Activated T-cell treated with anti-CD3 and anti-CD28 coated beads for 48 hours (primary cell): ENCODE data around the gene FOXJ1.
A peak's percentile ranks its signal among the peaks of the same experiment; 100 is the strongest.

Experiments
- DNase-seq: peaks from one replicate; pipeline ENCODE4 v3.0.0-alpha.2; 2020; ENCODE audit warnings: low read depth

Gene FOXJ1

DNA sequence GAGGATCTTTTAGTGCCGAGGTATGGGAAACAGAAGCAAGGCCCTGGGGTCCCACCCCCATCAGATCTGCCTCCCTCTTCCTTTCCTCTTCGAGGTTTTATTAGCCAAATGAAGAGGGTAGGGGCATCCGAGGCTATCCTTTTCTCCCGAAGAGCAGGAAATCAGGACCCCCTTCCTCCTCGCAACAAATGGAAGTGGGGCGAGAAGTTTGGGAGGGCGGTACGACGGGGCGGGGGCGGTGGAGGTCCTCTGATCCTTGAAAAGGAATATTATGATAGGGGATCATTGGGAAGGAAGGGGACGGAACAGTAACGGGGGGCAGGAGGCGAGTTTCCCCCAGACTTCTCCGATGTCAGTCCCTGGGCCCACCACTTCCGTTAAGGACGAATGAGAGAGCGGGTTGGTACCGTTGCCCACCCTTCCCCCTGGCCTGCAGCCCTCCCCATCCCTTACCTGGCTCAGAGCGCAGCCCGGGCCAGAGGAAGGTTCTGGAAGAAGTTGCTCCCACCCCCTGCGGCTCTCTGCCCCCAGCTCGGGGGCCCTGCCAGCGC, 309 bp downstream of the FOXJ1 start:
- no peak for DNase-seq

DNA sequence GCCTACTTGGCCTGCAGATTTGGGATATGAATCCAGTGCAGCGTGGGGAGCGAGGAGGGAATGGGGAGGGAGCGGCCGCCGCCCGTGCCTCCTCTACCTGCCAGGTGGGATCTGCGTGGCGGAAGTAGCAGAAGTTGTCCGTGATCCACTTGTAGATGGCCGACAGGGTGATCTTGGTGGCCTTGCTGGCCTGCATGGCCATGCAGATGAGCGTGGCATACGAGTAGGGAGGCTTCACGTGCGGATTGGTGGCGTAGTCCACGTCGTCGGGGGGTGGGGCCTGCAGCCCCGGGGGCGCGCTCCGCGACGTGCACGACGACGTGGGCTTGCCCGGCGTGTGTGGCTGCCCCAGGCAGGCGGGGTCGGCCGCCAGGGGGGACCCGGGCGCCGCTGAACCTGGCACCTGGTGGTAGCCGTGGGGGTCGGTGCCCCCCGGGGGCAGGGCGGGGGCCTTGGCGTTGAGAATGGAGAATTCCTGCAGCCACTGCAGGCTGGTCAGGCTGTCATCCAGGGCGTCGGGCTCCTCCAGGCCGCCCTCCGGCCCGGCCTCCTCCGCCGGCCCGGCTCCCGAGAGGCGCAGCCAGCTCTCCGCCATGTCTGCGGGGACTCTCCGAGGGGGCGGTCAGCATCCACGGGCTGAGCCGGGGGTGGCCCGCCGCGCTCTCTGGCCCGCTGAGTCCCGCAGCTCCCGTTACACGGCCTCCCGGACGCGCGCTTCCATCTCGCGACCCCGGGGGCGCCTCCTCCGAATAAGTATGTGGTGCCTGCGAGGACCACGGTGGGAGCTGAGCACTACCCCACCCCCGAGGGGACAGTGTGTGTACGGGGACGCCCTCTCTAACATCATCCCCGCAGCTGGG, 1.0 kb downstream of the FOXJ1 start:
- peak; percentile 52 for DNase-seq

DNA sequence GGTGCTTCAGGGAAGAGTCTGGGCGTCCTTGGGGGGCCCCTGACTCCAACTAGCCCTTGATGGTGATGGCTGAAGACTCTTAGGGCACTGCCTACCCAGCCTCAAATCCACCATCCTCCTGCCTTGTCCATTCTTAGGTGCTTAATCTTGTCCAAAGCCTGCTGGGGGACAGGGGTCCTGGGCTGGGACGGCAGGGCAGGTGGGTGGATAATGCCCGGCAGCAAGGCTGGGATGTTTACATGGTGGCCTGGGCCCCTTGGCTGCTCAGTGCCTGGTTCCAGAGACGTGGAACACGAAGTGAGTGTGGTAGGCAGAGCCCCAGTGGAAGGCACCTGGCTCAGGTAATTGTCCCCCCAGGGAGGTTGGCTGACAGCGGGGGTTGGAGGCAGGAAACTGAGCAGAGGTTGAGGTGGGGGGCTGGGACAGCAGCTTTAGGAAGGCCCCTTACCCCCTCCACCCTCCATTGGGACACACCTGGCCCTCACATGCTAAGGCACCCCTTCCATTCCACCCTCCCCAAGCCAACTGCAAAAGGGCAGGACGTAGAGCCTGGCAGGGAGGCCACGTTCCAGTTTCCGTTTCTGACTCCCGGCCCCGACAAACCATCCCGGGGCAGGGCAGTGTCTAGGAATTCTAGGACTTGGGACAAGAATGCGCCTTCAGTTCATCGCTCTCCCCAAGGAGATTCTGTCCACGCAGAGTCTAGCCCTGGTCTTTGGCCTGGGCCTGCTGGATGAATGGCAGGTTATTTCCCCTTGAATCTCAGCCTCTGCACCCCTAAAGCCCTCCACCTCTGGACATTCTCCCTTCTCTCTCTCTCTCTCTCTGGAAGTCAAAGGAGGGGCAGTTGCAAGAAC, 1.9 kb downstream of the FOXJ1 start:
- no peak for DNase-seq

DNA sequence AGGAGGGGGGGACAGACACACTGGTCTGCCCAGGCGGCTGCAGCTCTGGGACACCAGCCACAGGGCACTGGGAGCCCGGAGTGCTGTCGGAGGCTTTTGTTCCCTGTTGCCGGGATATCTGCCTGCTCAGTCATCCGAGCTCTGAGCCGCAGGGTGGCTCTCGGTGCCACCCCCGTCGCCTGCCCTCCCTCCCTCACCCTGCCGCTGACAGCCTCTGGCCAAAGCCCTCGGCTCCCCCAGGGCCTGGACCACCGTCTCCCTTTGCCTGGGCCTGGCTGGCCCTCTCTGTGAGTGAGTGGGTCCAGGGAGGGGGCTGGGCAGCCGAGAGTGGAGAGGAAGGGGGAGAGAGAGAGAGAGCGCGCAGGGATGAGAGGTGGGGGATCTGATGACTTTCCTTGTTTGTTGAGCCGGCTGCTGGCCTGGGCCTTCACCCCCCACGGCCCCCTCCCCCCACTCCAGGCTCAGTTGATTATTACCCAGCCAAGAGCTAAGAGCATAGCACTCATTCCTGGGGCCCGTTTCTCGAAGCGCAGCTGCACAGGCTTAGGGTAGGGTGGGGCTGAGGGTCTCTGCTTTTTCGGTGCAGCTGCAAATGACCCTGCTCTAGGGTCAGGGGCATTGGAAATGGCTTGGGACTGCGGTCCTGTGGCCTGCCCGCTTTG, 2.7 kb downstream of the FOXJ1 start:
- DNase-seq: no peak

DNA sequence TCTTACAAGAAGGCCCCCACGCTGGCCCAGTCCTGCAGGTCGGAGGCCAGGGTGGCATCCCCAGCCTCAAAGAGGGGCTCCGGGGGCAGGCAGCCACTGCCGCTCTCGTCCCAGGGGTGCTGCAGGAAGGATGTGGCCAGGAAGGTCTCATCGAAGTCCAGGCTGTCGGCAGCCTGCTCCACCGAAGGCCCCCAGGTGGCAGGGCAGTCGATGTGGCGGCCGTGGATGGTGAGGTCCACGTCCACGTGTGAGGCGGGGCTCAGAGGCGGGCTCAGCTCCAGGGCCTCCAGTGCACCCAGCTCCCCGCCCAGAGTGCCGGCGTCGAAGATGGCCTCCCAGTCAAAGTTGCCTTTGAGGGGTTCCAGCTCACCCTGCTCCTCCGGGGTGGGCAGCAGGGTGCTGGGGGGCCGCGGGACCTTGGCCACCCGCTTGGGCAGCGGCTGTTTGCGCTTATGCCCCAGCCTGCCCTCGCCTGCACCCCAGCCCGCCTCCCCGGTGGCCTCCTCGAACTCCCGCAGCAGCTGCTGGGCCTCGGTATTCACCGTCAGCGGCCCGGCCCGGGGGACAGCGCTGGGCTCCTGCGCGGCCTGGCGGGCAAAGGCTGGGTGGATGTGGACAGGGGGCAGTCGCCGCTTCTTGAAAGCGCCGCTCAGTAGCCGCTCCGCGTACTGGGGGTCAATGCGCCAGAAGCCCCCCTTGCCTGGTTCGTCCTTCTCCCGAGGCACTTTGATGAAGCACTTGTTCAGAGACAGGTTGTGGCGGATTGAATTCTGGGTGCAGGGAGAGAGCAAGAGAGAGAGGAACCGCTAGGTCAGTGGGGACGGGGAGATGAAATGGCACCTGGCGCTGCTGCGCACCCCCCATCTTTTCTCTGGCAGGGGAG, 3.5 kb downstream of the FOXJ1 start:
- no peak for DNase-seq

DNA sequence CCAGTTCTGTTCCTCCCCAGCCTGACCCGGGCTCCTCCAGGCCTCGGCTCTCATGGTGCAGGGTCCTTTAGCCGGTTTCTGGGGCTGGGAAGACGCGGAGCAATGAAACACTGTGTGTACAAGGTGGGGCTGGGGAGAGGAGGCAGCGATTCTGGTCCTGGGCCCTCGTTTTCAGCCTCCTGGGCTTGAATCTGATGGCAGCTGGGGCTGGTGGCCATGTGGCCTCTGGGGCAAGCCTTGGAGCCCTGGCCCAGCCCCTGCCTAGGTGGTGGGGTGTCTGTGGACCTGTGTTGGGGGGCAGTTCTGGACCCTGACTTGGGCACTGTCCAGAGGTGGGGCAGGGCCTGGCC, 4.1 kb downstream of the FOXJ1 start:
- no peak for DNase-seq

DNA sequence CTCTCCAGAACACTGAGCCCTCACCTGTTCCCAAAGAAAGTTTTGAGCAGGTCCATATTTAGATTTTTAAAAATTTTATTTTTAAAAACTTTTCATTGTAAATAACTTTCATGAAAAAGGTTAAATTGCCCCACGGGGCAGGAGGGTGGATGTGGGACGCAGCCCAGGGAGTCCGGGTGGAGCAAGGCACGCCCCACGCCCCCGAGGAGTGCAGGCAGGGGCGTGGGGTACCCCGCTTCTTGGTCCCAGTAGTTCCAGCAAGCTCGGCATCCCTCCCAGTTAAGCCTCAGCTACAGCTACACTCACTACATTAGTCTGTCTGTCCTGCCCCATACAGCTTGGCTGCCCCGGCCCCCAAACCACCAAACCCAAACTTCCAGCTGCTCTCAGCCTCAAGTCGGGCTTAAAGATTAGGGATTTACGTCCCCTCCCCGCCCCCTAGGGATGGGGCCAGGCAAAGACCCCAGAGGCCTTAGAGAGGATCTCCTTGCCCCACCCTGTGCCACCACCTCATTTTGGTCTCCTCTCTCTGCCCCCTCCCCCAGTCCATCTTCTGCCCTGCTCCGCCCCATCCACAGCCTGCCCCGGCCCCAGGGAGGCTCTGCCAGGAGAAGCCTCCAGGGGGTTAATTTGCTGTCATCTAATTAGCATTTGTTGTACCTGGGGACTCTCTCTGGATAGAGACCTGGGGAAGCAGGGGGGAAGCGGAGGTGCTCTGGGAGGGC, 4.6 kb downstream of the FOXJ1 start:
- no peak for DNase-seq

DNA sequence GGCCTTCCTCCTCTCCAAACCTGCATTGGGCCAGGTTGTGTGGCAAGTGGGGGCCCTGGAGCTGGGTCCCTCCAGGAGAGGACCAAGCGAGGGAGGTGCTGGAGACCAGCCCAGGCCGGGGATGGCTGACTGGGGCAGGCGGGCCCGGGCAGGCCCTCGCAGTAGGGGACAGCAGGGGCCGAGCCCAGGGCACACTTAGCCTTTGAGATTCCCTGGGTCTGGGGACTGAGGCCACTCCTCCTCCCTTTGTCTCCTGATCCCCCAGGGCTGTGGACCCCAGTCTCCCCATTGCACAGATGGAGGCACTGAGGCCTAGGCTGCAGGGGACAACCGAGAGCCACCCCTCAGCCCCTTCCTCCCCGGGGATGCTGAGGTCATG, 5.2 kb downstream of the FOXJ1 start:
- no peak for DNase-seq

DNA sequence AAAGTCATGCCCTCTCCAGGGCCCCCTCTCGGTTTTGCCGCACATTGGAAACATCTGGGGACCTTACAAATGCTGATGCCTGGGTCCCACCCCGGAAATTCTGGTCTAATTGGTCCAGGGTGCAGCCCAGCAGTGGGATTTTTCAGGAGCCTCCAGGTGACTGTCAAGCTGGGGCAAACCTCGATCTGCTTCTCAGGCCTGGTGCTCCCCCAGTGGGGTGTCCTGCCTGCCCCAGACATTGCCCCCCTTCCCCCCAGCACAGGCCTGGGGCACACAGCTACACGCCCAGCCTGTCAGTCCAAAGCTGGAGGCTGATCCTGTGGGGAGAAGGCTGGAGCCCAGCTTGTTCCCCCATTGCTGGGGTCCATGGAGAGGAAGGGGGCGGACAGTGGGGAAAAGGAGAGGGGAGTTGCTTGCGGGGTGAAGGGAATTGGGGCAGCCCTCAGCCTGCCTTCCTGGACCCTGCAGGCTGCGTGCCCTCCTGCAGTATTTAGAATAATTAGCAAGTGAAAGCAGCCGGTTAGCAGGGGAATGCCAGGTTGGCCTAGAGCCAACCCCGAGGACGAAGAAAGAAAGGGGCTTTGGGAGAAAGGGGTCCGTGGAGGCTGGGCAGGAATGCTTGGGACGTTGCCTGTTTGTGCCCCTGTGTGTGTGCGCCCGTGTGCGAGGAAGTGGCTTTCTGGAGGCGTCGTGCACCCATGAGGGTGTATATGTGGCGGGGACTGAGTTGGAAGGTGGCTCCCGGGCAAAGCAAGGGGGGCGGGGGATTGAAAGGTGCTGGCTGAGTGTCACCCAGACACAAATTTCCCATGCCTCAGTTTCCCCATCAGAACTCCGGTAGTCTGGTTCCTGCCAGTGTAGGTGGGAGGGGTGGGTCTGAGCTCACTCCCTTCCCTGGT, 5.9 kb downstream of the FOXJ1 start:
- no peak for DNase-seq

DNA sequence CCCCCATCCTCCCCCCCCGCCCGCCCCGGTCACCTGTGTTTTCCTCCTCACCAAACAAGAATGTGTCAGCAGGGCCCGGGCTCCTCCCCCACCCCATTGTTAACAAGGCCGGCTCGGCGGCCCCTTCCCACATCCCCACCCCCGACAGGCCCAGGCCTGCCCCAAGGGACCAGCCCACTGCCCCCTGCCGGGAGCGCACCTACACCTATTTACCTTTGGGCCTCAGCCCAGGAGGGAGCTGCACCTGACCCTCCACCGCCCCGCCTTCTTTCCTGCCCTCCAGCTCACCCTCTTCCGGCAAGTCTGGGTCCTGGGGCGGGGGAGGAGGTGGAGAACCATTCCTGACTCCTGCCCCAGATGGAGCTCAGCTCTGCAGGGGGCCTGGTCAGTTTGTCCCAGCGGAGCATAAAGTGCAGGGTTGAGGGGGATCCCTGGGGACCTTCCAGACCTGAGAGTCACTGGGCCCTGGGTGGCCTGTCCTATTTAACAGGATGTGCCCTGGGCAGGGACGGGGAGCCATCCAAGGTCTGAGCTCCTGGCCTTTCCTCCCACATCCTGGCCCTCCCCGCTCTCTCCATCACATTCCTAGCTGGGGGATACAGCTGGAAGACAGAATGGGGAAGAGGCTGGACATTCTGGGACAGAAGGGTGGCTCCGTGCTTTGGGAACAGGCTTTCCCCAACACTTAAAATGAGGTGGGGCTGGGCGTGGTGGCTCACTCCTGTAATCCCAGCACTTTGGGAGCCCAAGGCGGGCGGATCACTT, 8.3 kb downstream of the FOXJ1 start:
- no peak for DNase-seq

DNA sequence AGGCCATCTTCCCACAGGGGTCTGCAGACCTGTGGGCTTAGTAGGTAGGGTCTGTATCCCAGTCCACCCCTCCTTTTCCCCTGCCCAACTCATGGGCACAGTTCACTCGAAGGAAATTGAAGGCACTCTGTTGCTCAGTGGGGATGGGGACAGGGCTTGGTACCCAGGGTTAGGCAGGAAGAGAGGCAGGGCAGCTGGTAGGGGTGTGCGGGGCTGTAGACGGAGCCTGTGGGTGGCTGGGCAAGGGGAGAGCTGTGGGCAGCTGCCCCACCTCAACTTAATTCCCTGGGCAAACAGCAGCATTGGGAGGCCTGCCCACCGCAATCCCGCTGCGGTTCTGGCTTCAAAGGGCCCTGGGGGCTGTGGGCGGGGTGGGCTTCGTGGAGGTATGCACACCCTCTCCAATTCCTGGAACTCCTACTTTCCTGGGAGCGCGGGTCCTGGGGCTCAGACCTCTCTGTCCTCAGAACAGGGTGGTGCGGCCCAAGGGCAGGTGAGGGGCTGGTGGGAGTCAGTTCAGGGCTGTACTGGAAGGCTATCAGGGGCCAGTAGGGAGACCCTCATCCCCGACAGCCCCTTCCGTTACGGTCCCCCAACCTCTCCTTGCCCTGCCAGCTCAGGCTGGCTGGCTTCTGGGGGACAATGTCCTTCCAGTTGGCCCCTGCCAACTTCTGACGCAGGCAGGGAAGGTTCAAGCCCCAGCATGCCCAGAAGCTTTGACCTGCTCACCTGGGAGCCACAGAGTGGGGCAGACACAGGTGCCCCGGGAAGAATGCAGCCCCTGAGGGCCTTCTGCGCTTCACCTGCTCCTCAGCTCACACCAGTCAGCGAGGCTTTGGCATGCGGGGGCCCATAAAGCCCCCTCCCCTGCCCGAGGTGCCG, 9.1 kb downstream of the FOXJ1 start:
- DNase-seq: no peak

DNA sequence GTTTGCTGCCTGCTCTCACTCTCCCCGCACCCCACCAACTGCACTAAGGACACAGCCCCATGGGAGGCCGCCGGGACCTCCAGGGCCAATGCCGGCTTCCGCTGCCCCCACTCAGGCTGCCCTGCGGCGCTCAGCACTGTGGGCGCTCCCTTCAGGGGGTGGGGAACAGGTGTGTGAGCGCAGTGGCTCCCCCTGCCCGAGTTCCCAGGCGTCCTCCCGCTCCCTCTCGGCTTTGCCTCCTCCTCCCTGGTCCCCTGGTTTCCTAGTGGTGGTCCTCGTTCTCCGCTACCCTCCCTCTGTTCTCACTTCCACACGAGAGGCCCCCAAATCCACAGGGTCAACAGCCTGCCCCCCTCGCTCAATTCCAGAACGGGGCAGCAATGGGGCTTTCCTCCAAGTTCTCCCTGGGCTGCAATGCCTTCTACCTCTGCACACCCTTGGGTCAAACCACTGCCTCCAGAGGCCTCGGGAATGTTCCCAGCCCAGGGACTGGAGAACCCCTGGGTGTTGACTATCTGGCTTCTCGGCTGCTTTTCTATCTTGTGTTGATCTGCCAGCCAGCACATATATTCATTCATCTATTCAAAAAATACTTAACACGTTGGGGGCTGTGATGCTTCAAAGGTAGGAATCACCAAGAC, 9.9 kb downstream of the FOXJ1 start:
- no peak for DNase-seq

DNA sequence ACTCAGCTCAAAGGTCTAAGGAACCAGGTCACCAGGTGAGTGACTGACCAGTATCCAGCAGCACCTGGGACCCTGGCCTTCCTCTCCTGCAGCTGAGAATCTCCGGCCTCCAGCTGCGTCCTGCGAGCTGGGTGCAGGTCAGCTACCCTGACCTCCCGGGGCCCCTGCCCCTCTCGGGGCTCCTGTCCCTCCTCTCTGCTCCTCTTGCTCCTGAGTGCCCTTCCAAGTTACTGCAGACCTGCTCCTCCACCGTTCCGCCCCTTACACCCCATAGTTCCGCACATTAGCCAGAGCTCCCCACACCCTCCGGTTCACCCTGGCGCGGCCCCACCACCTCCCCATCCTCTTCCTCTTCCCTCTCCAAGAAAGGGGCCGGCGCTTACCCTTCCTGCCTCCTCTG, 10.6 kb downstream of the FOXJ1 start:
- no peak for DNase-seq

DNA sequence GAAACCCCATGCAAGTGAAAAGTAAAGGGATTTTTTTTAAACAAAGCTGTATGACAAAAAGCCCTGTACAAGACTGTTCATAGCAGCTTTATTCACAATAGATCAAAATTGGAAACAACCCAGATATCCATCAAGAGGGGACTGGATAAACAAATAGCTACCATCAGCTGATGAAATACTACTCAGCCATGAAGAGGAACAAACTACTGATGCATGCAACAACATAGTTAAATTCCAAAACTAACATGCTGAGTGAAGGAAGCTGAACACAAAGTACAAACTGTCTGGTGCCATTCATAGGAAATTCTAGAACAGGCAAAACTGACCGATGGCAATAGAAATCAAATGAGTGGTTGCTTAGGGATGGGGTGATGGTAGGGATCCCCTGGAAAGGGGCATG, 15.1 kb downstream of the FOXJ1 start:
- no peak for DNase-seq

DNA sequence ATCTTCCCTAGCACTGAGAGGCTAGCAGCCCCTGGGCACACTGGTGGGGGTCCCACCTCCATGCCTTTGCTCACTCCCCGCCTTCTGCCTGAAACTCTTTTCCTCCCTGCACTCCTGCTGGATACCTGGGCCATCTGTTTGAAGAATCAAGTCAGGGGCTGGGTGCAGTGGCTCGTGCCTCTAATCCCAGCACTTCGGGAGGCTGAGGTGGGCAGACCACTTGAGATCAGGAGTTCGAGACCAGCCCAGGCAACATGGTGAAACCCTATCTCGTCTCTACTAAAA, 15.7 kb downstream of the FOXJ1 start:
- DNase-seq: no peak

DNA sequence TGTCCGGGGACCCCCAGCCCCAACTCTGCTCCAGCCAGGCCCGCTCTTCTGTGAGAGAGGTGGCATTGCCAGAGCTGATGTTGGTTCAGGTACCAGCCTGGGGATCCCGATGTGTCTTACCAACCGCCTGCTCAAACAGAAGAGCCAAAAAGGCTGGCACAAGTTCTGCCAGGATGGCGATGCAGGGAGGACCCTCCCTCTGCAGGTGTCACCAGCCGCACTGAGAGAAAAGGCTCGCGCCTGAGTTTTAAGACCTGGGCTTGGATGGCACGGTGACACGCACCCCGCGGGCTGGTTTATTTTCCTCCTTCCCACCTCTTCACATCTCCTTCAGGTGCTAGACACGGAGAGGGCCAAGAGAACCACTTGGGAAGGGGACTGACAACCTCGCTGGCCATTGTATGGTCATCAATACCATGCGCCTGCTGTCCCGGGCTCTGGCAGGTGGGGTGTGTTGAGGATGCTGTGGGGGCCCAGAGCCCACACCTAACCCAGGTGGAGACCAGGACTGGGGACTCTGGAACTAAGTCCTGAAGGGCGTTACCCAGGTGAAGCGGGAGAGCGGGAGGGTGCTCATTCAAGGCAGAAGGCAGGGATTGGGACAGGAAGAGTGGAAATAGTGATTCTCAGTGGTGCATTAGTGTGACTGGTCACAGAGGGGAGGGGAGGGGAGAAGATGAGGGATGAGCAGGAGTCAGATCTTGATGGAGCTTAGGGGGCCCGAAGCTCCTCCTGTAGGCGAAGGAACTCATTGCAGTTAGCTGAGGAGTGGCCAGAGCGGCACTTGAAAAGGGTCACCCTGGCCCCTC, 16.3 kb downstream of the FOXJ1 start:
- no peak for DNase-seq
